IMR-90 (cell line): ENCODE measurements around the gene MSN. TPM values are rescaled to one million over a fixed set of nuclear protein-coding genes. Genes with fewer than 3 reads are reported as not detected.

Experiments used
- ATAC-seq: fragments of 200-7000 bp; cut with Tn5 transposase; 2 replicates; pipeline ENCODE4 v1.9.1; 2020; ENCODE audit warnings: low read depth, mild to moderate bottlenecking, moderate library complexity
- BruUV-seq: library from RNA; stranded (reverse); fragments of 400-500 nt; replicated peaks from 2 replicates; lab custom pipeline; 2021; lab: Mats Ljungman, UMichigan
- CTCF ChIA-PET: fragments of 300-600 bp; formaldehyde crosslinking; extraction: SDS; loops from one replicate; lab custom pipeline; 2021; ENCODE audit warnings: antibody characterized with exemption; lab: Yijun Ruan, JAX
- POLR2A ChIA-PET: fragments of 300-600 bp; sonication (Branson Sonifier 250); formaldehyde crosslinking; loops from one replicate; lab custom pipeline; 2022; ENCODE audit warnings: antibody characterized with exemption; ENCODE audit not compliant: unreplicated experiment; lab: Charles Lee
- DNase-seq: peaks from one replicate; pipeline ENCODE4 v3.0.0; 2013
- H2AFZ ChIP-seq: replicated peaks from 2 replicates; pipeline ENCODE3; 2013; ENCODE audit warnings: low read length, mild to moderate bottlenecking; ENCODE audit not compliant: poor library complexity
- H2AK5ac ChIP-seq: 2 replicates; pipeline ENCODE4 v1.6.1; 2013; ENCODE audit warnings: low read depth, low read length, inconsistent platforms
- H2AK9ac ChIP-seq: replicated peaks from 2 replicates; pipeline ENCODE3; 2013; ENCODE audit warnings: mild to moderate bottlenecking, low read depth, low read length, moderate library complexity; ENCODE audit not compliant: poor library complexity
- H2BK120ac ChIP-seq: 2 replicates; pipeline ENCODE4 v1.6.1; 2013; ENCODE audit warnings: low read depth, low read length, inconsistent platforms
- H2BK15ac ChIP-seq: 3 replicates; pipeline ENCODE4 v1.6.1; 2013; ENCODE audit warnings: low read depth, low read length, inconsistent platforms
- H2BK20ac ChIP-seq: 2 replicates; pipeline ENCODE4 v1.6.1; 2013; ENCODE audit warnings: low read depth, mild to moderate bottlenecking, inconsistent platforms, low read length, moderate library complexity
- H2BK5ac ChIP-seq: 2 replicates; pipeline ENCODE4 v1.6.1; 2013; ENCODE audit warnings: mild to moderate bottlenecking, low read depth, low read length, inconsistent platforms; ENCODE audit not compliant: poor library complexity, severe bottlenecking
- H3K14ac ChIP-seq: replicated peaks from 2 replicates; pipeline ENCODE4 v1.6.1; 2013; ENCODE audit warnings: low read depth, low read length, inconsistent platforms
- H3K18ac ChIP-seq: 2 replicates; pipeline ENCODE4 v1.6.1; 2013; ENCODE audit warnings: low read depth, low read length, control low read depth
- H3K23ac ChIP-seq: 2 replicates; pipeline ENCODE4 v1.6.1; 2013; ENCODE audit warnings: low read depth, low read length, inconsistent platforms
- H3K27ac ChIP-seq: 2 replicates; pipeline ENCODE4 v1.5.1; 2013; ENCODE audit warnings: mild to moderate bottlenecking, control low read depth, low read length; ENCODE audit not compliant: insufficient read depth
- H3K27me3 ChIP-seq: 2 replicates; pipeline ENCODE4 v1.6.1; 2013; ENCODE audit warnings: low read length; ENCODE audit not compliant: control insufficient read depth, insufficient read depth
- H3K36me3 ChIP-seq: 2 replicates; pipeline ENCODE4 v1.6.1; 2013; ENCODE audit warnings: low read length, mixed read lengths; ENCODE audit not compliant: control insufficient read depth, insufficient read depth
- H3K4ac ChIP-seq: 2 replicates; pipeline ENCODE4 v1.6.1; 2013; ENCODE audit warnings: low read depth, low read length, inconsistent platforms
- H3K4me1 ChIP-seq: 2 replicates; pipeline ENCODE4 v1.6.1; 2013; ENCODE audit warnings: low read length, mixed read lengths; ENCODE audit not compliant: control insufficient read depth, insufficient read depth
- H3K4me2 ChIP-seq: 2 replicates; pipeline ENCODE4 v1.6.1; 2013; ENCODE audit warnings: low read depth, mild to moderate bottlenecking, control low read depth, low read length, moderate library complexity
- H3K4me3 ChIP-seq: 2 replicates; pipeline ENCODE4 v1.5.1; 2013; ENCODE audit warnings: low read depth, mild to moderate bottlenecking, control low read depth, low read length, moderate library complexity; ENCODE audit not compliant: insufficient read depth
- H3K56ac ChIP-seq: 2 replicates; pipeline ENCODE4 v1.6.1; 2013; ENCODE audit warnings: low read length, inconsistent platforms; ENCODE audit not compliant: insufficient read depth; ENCODE audit errors: extremely low read depth
- H3K79me1 ChIP-seq, 2 experiments: 2 replicates each; pipeline ENCODE4 v1.6.1; 2013; ENCODE audit warnings: low read length in 2 of 2, inconsistent platforms in 1 of 2, low read depth in 1 of 2
- H3K9ac ChIP-seq: 2 replicates; pipeline ENCODE4 v1.6.1; 2013; ENCODE audit warnings: low read depth, low read length, control low read depth
- H3K9me1 ChIP-seq: 2 replicates; pipeline ENCODE4 v1.6.1; 2013; ENCODE audit warnings: low read length, inconsistent platforms; ENCODE audit not compliant: insufficient read depth
- H3K9me3 ChIP-seq: 2 replicates; pipeline ENCODE4 v1.6.1; 2013; ENCODE audit warnings: low read length; ENCODE audit not compliant: control insufficient read depth, insufficient read depth
- H4K20me1 ChIP-seq: 2 replicates; pipeline ENCODE4 v1.6.1; 2013; ENCODE audit warnings: low read length, inconsistent platforms; ENCODE audit not compliant: insufficient read depth
- H4K5ac ChIP-seq: 2 replicates; pipeline ENCODE4 v1.6.1; 2013; ENCODE audit warnings: mild to moderate bottlenecking, low read depth, low read length, control low read depth
- H4K8ac ChIP-seq, 2 experiments: 2 replicates each; pipeline ENCODE4 v1.6.1; 2013; ENCODE audit warnings: low read depth in 2 of 2, low read length in 2 of 2, control low read depth in 1 of 2, inconsistent platforms in 1 of 2
- H4K91ac ChIP-seq: 2 replicates; pipeline ENCODE4 v1.6.1; 2013; ENCODE audit warnings: low read depth, low read length, inconsistent platforms; ENCODE audit not compliant: insufficient read depth
- BHLHE40 ChIP-seq: fragments of 150-350 bp; IDR thresholded peaks from 2 replicates; pipeline ENCODE4 v1.6.1; 2016; ENCODE audit warnings: mild to moderate bottlenecking, low read depth, low read length
- CEBPB ChIP-seq: IDR thresholded peaks from 2 replicates; pipeline ENCODE4 v1.6.1; 2012; ENCODE audit warnings: low read depth, low read length, improper control_type of control experiment
- CHD1 ChIP-seq: IDR thresholded peaks from 2 replicates; pipeline ENCODE4 v1.6.1; 2012; ENCODE audit warnings: low read depth, low read length, improper control_type of control experiment
- CTCF ChIP-seq: conservative IDR thresholded peaks from 2 replicates; pipeline ENCODE4 v1.5.1; 2012; ENCODE audit warnings: mild to moderate bottlenecking, low read depth, low read length, improper control_type of control experiment
- ELK1 ChIP-seq: fragments of 150-350 bp; IDR thresholded peaks from 2 replicates; pipeline ENCODE4 v1.6.1; 2016; ENCODE audit warnings: low read depth, mild to moderate bottlenecking, low read length, moderate library complexity, borderline replicate concordance
- FOS ChIP-seq: fragments of 150-350 bp; IDR thresholded peaks from 2 replicates; pipeline ENCODE4 v1.6.1; 2016; ENCODE audit warnings: low read depth, low read length
- MAFK ChIP-seq: IDR thresholded peaks from 2 replicates; pipeline ENCODE4 v1.6.1; 2012; ENCODE audit warnings: low read depth, low read length, improper control_type of control experiment
- MAZ ChIP-seq: IDR thresholded peaks from 2 replicates; pipeline ENCODE4 v1.6.1; 2012; ENCODE audit warnings: low read depth, mild to moderate bottlenecking, low read length, improper control_type of control experiment, moderate library complexity, borderline replicate concordance
- MXI1 ChIP-seq: IDR thresholded peaks from 2 replicates; pipeline ENCODE4 v1.6.1; 2012; ENCODE audit warnings: low read depth, mild to moderate bottlenecking, low read length, moderate library complexity, borderline replicate concordance
- NFE2L2 ChIP-seq: fragments of 150-350 bp; IDR thresholded peaks from 2 replicates; pipeline ENCODE4 v1.6.1; 2016; ENCODE audit warnings: low read depth, mild to moderate bottlenecking, low read length
- POLR2A ChIP-seq: IDR thresholded peaks from 2 replicates; pipeline ENCODE4 v1.6.1; 2012; ENCODE audit warnings: mild to moderate bottlenecking, low read depth, low read length
- RAD21 ChIP-seq: IDR thresholded peaks from 2 replicates; pipeline ENCODE4 v1.6.1; 2012; ENCODE audit warnings: low read length, improper control_type of control experiment
- RCOR1 ChIP-seq: IDR thresholded peaks from 2 replicates; pipeline ENCODE4 v1.6.1; 2012; ENCODE audit warnings: mild to moderate bottlenecking, low read length, improper control_type of control experiment; ENCODE audit not compliant: insufficient replicate concordance
- RFX5 ChIP-seq: IDR thresholded peaks from 2 replicates; pipeline ENCODE4 v1.8.0; 2012; ENCODE audit warnings: low read depth, mild to moderate bottlenecking, low read length, moderate library complexity
- SMC3 ChIP-seq: fragments of 150-350 bp; IDR thresholded peaks from 2 replicates; pipeline ENCODE4 v1.6.1; 2016; ENCODE audit warnings: low read depth, mild to moderate bottlenecking, antibody characterized with exemption, low read length, moderate library complexity
- USF2 ChIP-seq: fragments of 150-350 bp; IDR thresholded peaks from 2 replicates; pipeline ENCODE4 v1.6.1; 2017; ENCODE audit warnings: mild to moderate bottlenecking, antibody characterized with exemption, low read length, low read depth
- dilution Hi-C: fragments of 300-500 bp; cut with HindIII; formaldehyde crosslinking; loops from one replicate; pipeline ENCODE4 v1.14.3; 2018; ENCODE audit warnings: low sequenced_read_pairs; ENCODE audit not compliant: unreplicated experiment
- in situ Hi-C: fragments of 300-500 bp; cut with MboI; formaldehyde crosslinking; loops from 3 replicates; pipeline ENCODE4 v1.14.3; 2019; ENCODE audit warnings: low sequenced_read_pairs, inconsistent platforms, mixed read lengths
- intact Hi-C: fragments of 100-400 bp; cut with micrococcal nuclease; formaldehyde crosslinking; loops from 2 replicates; pipeline ENCODE4 v1.10.0; 2022
- polyA plus RNA-seq, 3 experiments: library from polyadenylated mRNA; depleted of rRNA; stranded (reverse); fragments of >200 nt; gene quantifications; 2 replicates each; pipeline ENCODE4 v1.2.3, GENCODE V29; 2012; ENCODE audit warnings: low replicate concordance in 1 of 3
- total RNA-seq: library from RNA; depleted of rRNA; stranded (reverse); fragments of >200 nt; gene quantifications from 2 replicates; pipeline ENCODE4 v1.2.3, GENCODE V29; 2012

Gene MSN
- total and polyA plus RNA-seq, 2 of the 4 experiments (the other 2 are of a cell fraction) = 422 to 619 TPM

- H4K5ac ChIP-seq = no peak overlapping the region
- intact Hi-C loops = no loop called here
- dilution Hi-C loops = no loop called here
- peaks cover 3% of the 10 kb centered on the region; the same call in 1 of the 2 replicates for H3K4me1 ChIP-seq
- no peak overlapping the region for H4K8ac ChIP-seq
- no peaks in the 10 kb centered on the region for H3K36me3 ChIP-seq
- no peak overlapping the region for H2BK20ac ChIP-seq
- no peak overlapping the region for H4K91ac ChIP-seq
- in situ Hi-C loops = no loop called here
- H3K27me3 ChIP-seq = no peaks in the 10 kb centered on the region; the same call in none of the 2 replicates
- ATAC-seq (no peak), DNase-seq (no peak)
- no peak overlapping the region for H2BK5ac ChIP-seq
- H3K9me1 ChIP-seq = no peaks in the 10 kb centered on the region
- no peaks in the 10 kb centered on the region for H4K20me1 ChIP-seq
- no peak overlapping the region for H2AK5ac ChIP-seq
- no peak overlapping the region for H3K4me3 ChIP-seq
- 0 out of 2 replicates have a peak, but pooled peaks cover 1% of the 10 kb centered on the region for H3K9me3 ChIP-seq
- no peak overlapping the region for H3K18ac ChIP-seq
- H3K14ac ChIP-seq = no peak overlapping the region
- H2AFZ ChIP-seq = no peak overlapping the region
- BruUV-seq = no TSS peak
- no peak overlapping the region for H3K27ac ChIP-seq
- H2BK120ac ChIP-seq = no peak overlapping the region
- no peak overlapping the region for H3K9ac ChIP-seq
- H3K23ac ChIP-seq = no peak overlapping the region
- H2BK15ac ChIP-seq = no peak overlapping the region
- ChIA-PET POLR2A (interaction anchor here (0.7 kb wide), 1 partner anchor 10 kb away, joined by 3 read pairs; no protein-coding TSS in a partner anchor), CTCF (no interaction called here)
- no peaks in the 10 kb centered on the region for H3K79me1 ChIP-seq
- H3K56ac ChIP-seq = no peak overlapping the region
- H3K4me2 ChIP-seq = no peak overlapping the region
- no peak overlapping the region for H2AK9ac ChIP-seq
- H3K4ac ChIP-seq = no peak overlapping the region
- TF ChIP-seq ELK1 (no peak), SMC3 (no peak), USF2 (no peak), RAD21 (no peak), CEBPB (no peak), CHD1 (no peak), POLR2A (no peak), MAZ (no peak), RFX5 (no peak), MXI1 (no peak), FOS (no peak), BHLHE40 (no peak), RCOR1 (no peak), CTCF (no peak), NFE2L2 (no peak), MAFK (no peak)
These were observed 9.2 kb upstream of the MSN start for GRCh38 chrX:65658229-65658628.
